K562 (cell line): ENCODE data around the gene PAM. TPM values are rescaled to one million over a fixed set of nuclear protein-coding genes. Genes with fewer than 3 reads are reported as not detected.

Experiments used
- ATAC-seq: fragments of 200-7000 bp; cut with Tn5 transposase; 3 replicates; pipeline ENCODE4 v1.9.1; 2020; ENCODE audit warnings: moderate library complexity
- BruUV-seq: library from RNA; stranded (reverse); fragments of 400-500 nt; replicated peaks from 2 replicates; lab custom pipeline; 2021; lab: Mats Ljungman, UMichigan
- CTCF ChIA-PET: fragments of 300-600 bp; formaldehyde crosslinking; extraction: SDS; loops from one replicate; lab custom pipeline; 2021; ENCODE audit warnings: low intra/inter-chr PET ratio; lab: Yijun Ruan, JAX
- POLR2A ChIA-PET: fragments of 300-600, 350-650 bp; sonication (Branson Sonifier 250); formaldehyde crosslinking; extraction: SDS; loops from one replicate; lab custom pipeline; 2021; ENCODE audit warnings: antibody characterized with exemption, inconsistent platforms; lab: Yijun Ruan, JAX
- DNase-seq, 4 experiments: peaks; one replicate each; pipeline versions ENCODE4 v3.0.0 to v3.0.0-alpha.2; 2011 to 2018; ENCODE audit warnings: low spot score in 3 of 4, mixed read lengths in 3 of 4; ENCODE audit errors: extremely low read depth in 1 of 4
- FAIRE-seq: peaks from 2 replicates; lab custom pipeline; 2011; peaks lifted over from hg19 to GRCh38; lab: Jason Lieb, UNC
- H2AFZ ChIP-seq: 2 replicates; pipeline ENCODE4 v1.6.0; 2011; ENCODE audit warnings: low read depth, low read length, control low read depth, inconsistent platforms
- H3K27ac ChIP-seq: fragments of 200-600 bp; 3 replicates; pipeline ENCODE4 v1.8.0; 2011; ENCODE audit warnings: low read depth, mild to moderate bottlenecking, control low read depth, inconsistent platforms, low read length, moderate library complexity, mixed read lengths; ENCODE audit errors: extremely low read depth
- H3K27me3 ChIP-seq, 2 experiments: fragments of 300-600 bp in 1 of 2; 2 replicates in 1 of 2; 3 replicates in 1 of 2; pipeline versions ENCODE4 v1.6.0 to v1.8.0; 2011; ENCODE audit warnings: inconsistent platforms in 2 of 2, low read length in 2 of 2, mild to moderate bottlenecking in 1 of 2, mixed read lengths in 1 of 2, moderate library complexity in 1 of 2; ENCODE audit not compliant: control insufficient read depth in 2 of 2, insufficient read depth in 2 of 2
- H3K36me3 ChIP-seq: fragments of 300-600 bp; 3 replicates; pipeline ENCODE4 v1.8.0; 2011; ENCODE audit warnings: mild to moderate bottlenecking, low read length, inconsistent platforms; ENCODE audit not compliant: control insufficient read depth, insufficient read depth
- H3K4me1 ChIP-seq, 2 experiments: fragments of 200-600 bp in 1 of 2; replicated peaks in 1 of 2; 2 replicates in 1 of 2; 3 replicates in 1 of 2; pipeline versions ENCODE4 v1.5.1 to v1.8.0; 2011; ENCODE audit warnings: inconsistent platforms in 2 of 2, low read length in 2 of 2, mild to moderate bottlenecking in 1 of 2, mixed read lengths in 1 of 2, moderate library complexity in 1 of 2; ENCODE audit not compliant: control insufficient read depth in 2 of 2, insufficient read depth in 2 of 2
- H3K4me2 ChIP-seq: 2 replicates; pipeline ENCODE4 v1.6.1; 2011; ENCODE audit warnings: low read length, control low read depth, inconsistent platforms, mixed read lengths; ENCODE audit not compliant: insufficient read depth
- H3K4me3 ChIP-seq: fragments of 200-600 bp; sonication (generic), shearing (Covaris generic); 2 replicates; pipeline ENCODE4 v1.5.1; 2016; ENCODE audit warnings: control low read depth, inconsistent platforms
- H3K79me2 ChIP-seq: fragments of 200-600 bp; 3 replicates; pipeline ENCODE4 v1.8.0; 2011; ENCODE audit warnings: low read length, inconsistent platforms; ENCODE audit not compliant: control insufficient read depth, insufficient read depth
- H3K9ac ChIP-seq, 2 experiments: 2 replicates each; pipeline versions ENCODE4 v1.6.0 to v1.6.1; 2011; ENCODE audit warnings: low read depth in 2 of 2, low read length in 2 of 2, control low read depth in 1 of 2, inconsistent platforms in 1 of 2, mild to moderate bottlenecking in 1 of 2, mixed read lengths in 1 of 2; ENCODE audit not compliant: insufficient read depth in 1 of 2
- H3K9me1 ChIP-seq: one replicate; pipeline ENCODE4 v1.6.0; 2011; ENCODE audit warnings: inconsistent platforms, mild to moderate bottlenecking, low read length, moderate library complexity; ENCODE audit not compliant: control insufficient read depth, insufficient read depth
- H3K9me3 ChIP-seq: replicated peaks from 2 replicates; pipeline ENCODE4 v1.5.1; 2011; ENCODE audit warnings: low read depth, low read length, inconsistent platforms; ENCODE audit not compliant: control insufficient read depth, insufficient read depth
- H4K20me1 ChIP-seq: replicated peaks from 2 replicates; pipeline ENCODE4 v1.6.1; 2011; ENCODE audit warnings: low read length, inconsistent platforms, mixed read lengths; ENCODE audit not compliant: control insufficient read depth, insufficient read depth
- CCNT2 ChIP-seq: IDR thresholded peaks from 2 replicates; pipeline ENCODE4 v1.6.1; 2011; ENCODE audit warnings: borderline replicate concordance, low read depth, mild to moderate bottlenecking, moderate library complexity, mixed read lengths, low read length; ENCODE audit not compliant: insufficient read length; ENCODE audit errors: extremely low read depth
- DNMT1 ChIP-seq: fragments of 450-650 bp; IDR thresholded peaks from 2 replicates; pipeline ENCODE4 v1.6.1; 2016; ENCODE audit warnings: antibody characterized with exemption, mild to moderate bottlenecking
- EWSR1 ChIP-seq: fragments of 450-650 bp; IDR thresholded peaks from 2 replicates; pipeline ENCODE4 v1.6.1; 2018; ENCODE audit warnings: borderline replicate concordance, mild to moderate bottlenecking, low read depth, moderate library complexity; ENCODE audit not compliant: partially characterized antibody
- GABPB2 ChIP-seq: fragments of 250-450 bp; sonication (Bioruptor Pico); conservative IDR thresholded peaks from 2 replicates; pipeline ENCODE4 v1.5.1; 2021; ENCODE audit warnings: mild to moderate bottlenecking
- GTF2F1 ChIP-seq: IDR thresholded peaks from 2 replicates; pipeline ENCODE4 v1.6.1; 2011; ENCODE audit warnings: low read depth, low read length, improper control_type of control experiment
- NR2F6 ChIP-seq: fragments of 450-650 bp; formaldehyde crosslinking; IDR thresholded peaks from 2 replicates; pipeline ENCODE4 v1.4.0; 2020; ENCODE audit warnings: mild to moderate bottlenecking
- PTTG1 ChIP-seq: fragments of 450-650 bp; IDR thresholded peaks from 2 replicates; pipeline ENCODE4 v1.6.1; 2016; ENCODE audit warnings: low read depth, mild to moderate bottlenecking, missing genetic modification characterization, missing compliant biosample characterization
- RBM39 ChIP-seq: fragments of 200-400 bp; formaldehyde crosslinking; optimal IDR thresholded peaks from 2 replicates; pipeline ENCODE3; 2018; ENCODE audit warnings: low read depth, low read length
- TEAD4 ChIP-seq, 2 experiments: sonication (generic) in 1 of 2; formaldehyde crosslinking in 1 of 2; IDR thresholded peaks; 2 replicates each; pipeline versions ENCODE4 v1.6.1 to v1.8.0; 2012 to 2022; ENCODE audit warnings: borderline replicate concordance in 1 of 2, inconsistent platforms in 1 of 2, low read length in 1 of 2, mild to moderate bottlenecking in 1 of 2, missing genetic modification reagents in 1 of 2
- ZNF431 ChIP-seq: sonication (generic); formaldehyde crosslinking; IDR thresholded peaks from 2 replicates; pipeline ENCODE4 v1.8.0; 2022; ENCODE audit warnings: mild to moderate bottlenecking, missing genetic modification reagents
- WGBS: fragments of 100-300 bp; shearing (Covaris generic); methylation state at CpG from one replicate; pipeline ENCODE4 v1.1.6; 2016; ENCODE audit warnings: low coverage, mixed read lengths; ENCODE audit not compliant: insufficient coverage; ENCODE audit errors: missing lambda C conversion rate; 5-methylcytosine and 5-hydroxymethylcytosine counted together
- in situ Hi-C: fragments of 300-500 bp; cut with MboI; formaldehyde crosslinking; loops from 4 replicates; pipeline ENCODE4 v1.15.0; 2018; ENCODE audit warnings: inconsistent platforms, mixed read lengths
- intact Hi-C: fragments of 100-400 bp; cut with micrococcal nuclease; formaldehyde crosslinking; loops from 2 replicates; pipeline ENCODE4 v1.14.2; 2022
- polyA plus RNA-seq, 8 experiments: library from polyadenylated mRNA; depleted of rRNA in 4 of 8; stranded (reverse) in 5 of 8; unstranded in 3 of 8; fragments of >200 nt; fragmentation: Nextera tagmentation in 2 of 8; fragmentation: Illumina TruSeq in 1 of 8; extraction: Ambion mirVana in 2 of 8; extraction: Trizol in 1 of 8; gene quantifications; 2 replicates each; pipeline versions ENCODE4 v1.2.1 to v1.2.3, GENCODE V29; 2011 to 2014; ENCODE audit warnings: inconsistent platforms in 1 of 8, missing spikeins in 1 of 8
- total RNA-seq, 7 experiments: library from RNA; depleted of rRNA in 6 of 7; stranded (reverse); fragments of >200 nt in 6 of 7; fragmentation: Illumina TruSeq in 2 of 7; extraction: Trizol in 2 of 7; gene quantifications; 2 replicates each; pipeline versions ENCODE4 v1.2.1 to v1.2.3, GENCODE V29; 2011 to 2021; ENCODE audit warnings: low replicate concordance in 1 of 7
- TF ChIP-seq, protein P1 (sequence below): fragments of 450-650 bp; IDR thresholded peaks from 2 replicates; pipeline ENCODE4 v1.6.1; 2016; ENCODE audit warnings: borderline replicate concordance

PAM gene
- total and polyA plus RNA-seq, 9 of the 15 experiments (the other 6 are each of a cell fraction or from before 2014, with no cell fraction given): 0.39 to 3.1 (median 0.77) TPM

DNA sequence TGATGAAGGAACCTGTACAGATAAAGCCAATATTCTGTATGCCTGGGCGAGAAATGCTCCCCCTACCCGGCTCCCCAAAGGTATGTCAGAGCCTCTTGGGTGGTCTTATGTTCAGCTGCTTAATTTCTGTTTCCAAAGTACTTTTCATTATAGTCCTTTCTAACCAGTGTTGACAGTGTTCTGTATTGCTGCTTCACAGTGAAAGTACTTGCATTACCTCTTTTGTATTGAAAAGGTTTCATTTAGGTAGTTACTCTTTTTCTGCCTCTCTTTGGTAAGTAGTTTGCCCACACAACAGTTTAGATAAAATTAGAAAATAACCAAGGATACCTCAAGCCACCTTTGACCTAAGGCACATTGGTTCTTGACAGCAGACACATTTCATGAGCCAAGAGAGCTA lies 169.9 kb downstream of the PAM start:
- intact Hi-C loops (no loop called here), in situ Hi-C loops (no loop called here)
- H3K4me3 ChIP-seq: no peak overlapping the region
- no peaks in the 10 kb centered on the region for H4K20me1 ChIP-seq
- no peaks in the 10 kb centered on the region for H3K9me3 ChIP-seq
- TF ChIP-seq NR2F6 (CRISPR knock-in tag) (no peak), GTF2F1 (no peak), EWSR1 (no peak), DNMT1 (no peak), CCNT2 (no peak), ZNF431 (CRISPR knock-in tag) (no peak), GABPB2 (no peak), PTTG1 (no peak), TEAD4 (IDR thresholded peaks at IDR 0.05; ENCODE audit: low read length) (no peak), TEAD4 (CRISPR knock-in tag; IDR thresholded peaks at IDR 0.05; ENCODE audit: borderline replicate concordance) (no peak), RBM39 (no peak)
- TF ChIP-seq, protein P1, sequence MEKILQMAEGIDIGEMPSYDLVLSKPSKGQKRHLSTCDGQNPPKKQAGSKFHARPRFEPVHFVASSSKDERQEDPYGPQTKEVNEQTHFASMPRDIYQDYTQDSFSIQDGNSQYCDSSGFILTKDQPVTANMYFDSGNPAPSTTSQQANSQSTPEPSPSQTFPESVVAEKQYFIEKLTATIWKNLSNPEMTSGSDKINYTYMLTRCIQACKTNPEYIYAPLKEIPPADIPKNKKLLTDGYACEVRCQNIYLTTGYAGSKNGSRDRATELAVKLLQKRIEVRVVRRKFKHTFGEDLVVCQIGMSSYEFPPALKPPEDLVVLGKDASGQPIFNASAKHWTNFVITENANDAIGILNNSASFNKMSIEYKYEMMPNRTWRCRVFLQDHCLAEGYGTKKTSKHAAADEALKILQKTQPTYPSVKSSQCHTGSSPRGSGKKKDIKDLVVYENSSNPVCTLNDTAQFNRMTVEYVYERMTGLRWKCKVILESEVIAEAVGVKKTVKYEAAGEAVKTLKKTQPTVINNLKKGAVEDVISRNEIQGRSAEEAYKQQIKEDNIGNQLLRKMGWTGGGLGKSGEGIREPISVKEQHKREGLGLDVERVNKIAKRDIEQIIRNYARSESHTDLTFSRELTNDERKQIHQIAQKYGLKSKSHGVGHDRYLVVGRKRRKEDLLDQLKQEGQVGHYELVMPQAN: no peak
- BruUV-seq: no TSS peak
- no peaks in the 10 kb centered on the region for H3K36me3 ChIP-seq
- no peaks in the 10 kb centered on the region for H3K9me1 ChIP-seq
- no peaks in the 10 kb centered on the region for H3K27me3 ChIP-seq
- ChIA-PET POLR2A (interaction anchor here (0.6 kb wide), 1 partner anchor 372 kb away, joined by 3 read pairs; no protein-coding TSS in a partner anchor), CTCF (no interaction called here)
- DNase-seq: no peak
- H3K27ac ChIP-seq: no peak overlapping the region
- H3K4me1 ChIP-seq: no peaks in the 10 kb centered on the region
- H3K79me2 ChIP-seq: no peaks in the 10 kb centered on the region
- no peak for ATAC-seq
- FAIRE-seq: no peak
- H3K4me2 ChIP-seq: no peak overlapping the region
- H2AFZ ChIP-seq: no peak overlapping the region
- H3K9ac ChIP-seq: no peak overlapping the region
- 0% methylated on average over 2 of the region's 2 CpGs for WGBS
